Thoracic aorta (tissue), 2 donors: ENCODE results near the gene PLXDC1. TPM values are rescaled to one million over a fixed set of nuclear protein-coding genes. Genes with fewer than 3 reads are reported as not detected.

Experiments
- ATAC-seq: fragments of 150-250 bp; one replicate; pipeline ENCODE4 v1.8.0; 2017; ENCODE audit warnings: low read depth; ENCODE audit not compliant: insufficient number of reproducible peaks, low FRiP score
- DNase-seq: peaks from one replicate; pipeline ENCODE4 v3.0.0-alpha.2; 2020; ENCODE audit warnings: low spot score
- H3K27ac ChIP-seq, 2 donors: fragments of 200-600 bp; sonication (generic); 1 replicate in 1 of 2; 2 replicates in 1 of 2; pipeline ENCODE4 v1.5.1; 2016; ENCODE audit warnings: mild to moderate bottlenecking in 2 of 2, moderate library complexity in 2 of 2
- H3K27me3 ChIP-seq: fragments of 200-600 bp; sonication (generic); replicated peaks from 2 replicates; pipeline ENCODE4 v1.6.0; 2016; ENCODE audit warnings: mild to moderate bottlenecking; ENCODE audit not compliant: insufficient read depth
- H3K36me3 ChIP-seq: fragments of 200-600 bp; sonication (generic); one replicate; pipeline ENCODE4 v1.5.1; 2016
- H3K4me1 ChIP-seq, 2 donors: fragments of 200-600 bp; sonication (generic); 1 replicate in 1 of 2; 2 replicates in 1 of 2; pipeline versions ENCODE4 v1.5.1 to v1.6.0; 2016; ENCODE audit warnings: low read depth in 2 of 2, mild to moderate bottlenecking in 1 of 2; ENCODE audit not compliant: control insufficient read depth in 1 of 2
- H3K4me3 ChIP-seq: fragments of 200-600 bp; sonication (generic); 2 replicates; pipeline ENCODE4 v1.5.1; 2016; ENCODE audit warnings: mild to moderate bottlenecking
- H3K9me3 ChIP-seq: fragments of 200-600 bp; sonication (generic); 2 replicates; pipeline ENCODE4 v1.5.1; 2016
- CTCF ChIP-seq: fragments of 200-600 bp; sonication (generic); IDR thresholded peaks from one replicate; pipeline ENCODE4 v1.5.1; 2019; ENCODE audit warnings: antibody characterized with exemption
- total RNA-seq, 2 donors: library from RNA; depleted of rRNA; stranded (reverse); fragments of >200 nt; gene quantifications; one replicate each; pipeline versions ENCODE4 v1.1.0 to v1.2.3, GENCODE V29; 2016

PLXDC1 gene
- total RNA-seq, 2 donors from 2014 or later: 7.0 to 13.9 TPM

DNA sequence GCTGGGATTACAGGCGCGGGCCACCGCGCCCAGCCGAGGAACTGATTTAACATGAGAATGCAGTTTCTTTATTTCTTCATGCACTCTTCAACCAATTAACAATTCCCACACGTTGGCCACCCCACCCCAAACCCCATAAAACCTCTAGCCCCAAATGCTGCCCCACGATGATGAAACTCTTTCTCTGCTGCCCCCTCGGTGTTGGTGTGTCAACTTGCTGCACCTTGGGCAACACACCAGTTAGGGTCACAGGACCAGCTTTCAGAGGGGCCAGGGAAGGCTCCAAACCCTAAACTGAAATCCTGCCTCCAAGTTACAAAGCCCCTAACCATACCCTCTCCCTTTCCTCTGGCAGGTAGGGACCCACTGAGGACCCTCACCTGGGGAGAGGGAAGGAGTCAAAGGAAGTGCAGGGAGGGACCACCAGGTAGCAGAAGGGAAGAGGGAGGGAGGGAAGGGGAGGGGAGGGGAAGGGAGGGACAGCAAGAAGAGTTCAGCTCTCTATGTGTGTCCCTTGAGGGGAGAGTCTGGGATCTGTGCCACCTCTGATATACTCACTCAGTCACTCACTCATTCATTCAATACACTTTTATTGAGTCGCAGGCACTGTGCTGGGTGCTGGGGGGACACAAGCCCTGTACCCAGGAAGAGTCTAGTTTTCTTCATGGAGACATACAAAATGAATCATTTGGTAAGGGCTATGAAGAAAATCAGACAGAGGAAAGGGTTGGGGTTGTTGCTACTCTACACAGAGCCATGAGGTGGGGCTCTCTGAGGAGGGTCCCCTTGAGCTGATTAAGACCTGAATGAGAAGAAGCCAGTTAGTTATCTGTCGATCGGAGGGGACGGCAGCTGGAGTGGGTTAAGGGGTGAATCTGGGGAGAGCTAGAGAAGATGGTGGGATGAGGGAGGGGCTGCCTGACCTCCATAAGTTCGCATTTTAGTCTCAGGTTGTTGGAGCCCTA, 3.9 kb downstream of the PLXDC1 start:
- Histone ChIP-seq H3K27ac (no peak overlapping the region), H3K36me3 (no peaks in the 10 kb centered on the region), H3K9me3 (no peaks in the 10 kb centered on the region), H3K27me3 (no peaks in the 10 kb centered on the region), H3K4me1 (peaks cover 9% of the 10 kb centered on the region in 2 donors), H3K4me3 (no peak overlapping the region)
- DNase-seq (no peak), ATAC-seq (no peak)
- no peak for TF ChIP-seq CTCF

GRCh38 chr17:39146273-39146672, 5.2 kb downstream of the PLXDC1 start:
- Histone ChIP-seq H3K27ac (no peak overlapping the region), H3K36me3 (no peaks in the 10 kb centered on the region), H3K27me3 (no peaks in the 10 kb centered on the region), H3K4me1 (no peaks in the 10 kb centered on the region), H3K9me3 (no peaks in the 10 kb centered on the region), H3K4me3 (no peak overlapping the region)
- DNase-seq (no peak), ATAC-seq (no peak)
- TF ChIP-seq CTCF: no peak

DNA sequence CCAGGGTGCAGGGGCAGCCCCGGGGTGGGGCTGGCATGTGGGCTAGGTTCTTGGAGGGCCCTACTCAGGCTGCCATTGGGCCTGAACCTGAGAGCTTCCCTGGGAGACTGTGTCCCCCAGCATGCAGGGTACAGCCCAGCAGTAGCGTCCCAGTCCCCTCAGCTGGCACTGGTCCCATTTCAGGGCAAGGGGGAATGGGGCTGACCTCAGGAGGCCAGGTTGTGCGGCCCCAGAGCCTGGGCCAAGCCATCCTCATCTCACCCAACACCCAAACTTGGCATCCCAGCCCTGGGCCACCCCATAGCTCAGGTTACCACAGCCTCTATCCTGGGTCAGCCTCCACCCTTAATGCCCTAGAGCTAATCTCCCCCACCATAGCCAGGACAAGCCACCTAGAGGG, 6.3 kb downstream of the PLXDC1 start:
- TF ChIP-seq CTCF: no peak
- no peaks in the 10 kb centered on the region for H3K27me3 ChIP-seq
- no peak overlapping the region for H3K27ac ChIP-seq
- H3K4me1 ChIP-seq: no peaks in the 10 kb centered on the region
- DNase-seq: no peak
- H3K4me3 ChIP-seq: no peak overlapping the region
- no peaks in the 10 kb centered on the region for H3K9me3 ChIP-seq
- no peaks in the 10 kb centered on the region for H3K36me3 ChIP-seq
- ATAC-seq: no peak

GRCh38 chr17:39144416-39144840, 7.0 kb downstream of the PLXDC1 start:
- no peak for ATAC-seq
- H3K27me3 ChIP-seq: no peaks in the 10 kb centered on the region
- H3K36me3 ChIP-seq: no peaks in the 10 kb centered on the region
- no peaks in the 10 kb centered on the region for H3K9me3 ChIP-seq
- no peak overlapping the region for H3K4me3 ChIP-seq
- DNase-seq: no peak
- H3K27ac ChIP-seq: no peak overlapping the region
- TF ChIP-seq CTCF: no peak
- no peaks in the 10 kb centered on the region for H3K4me1 ChIP-seq

GRCh38 chr17:39143552-39144093, 7.8 kb downstream of the PLXDC1 start:
- no peaks in the 10 kb centered on the region for H3K36me3 ChIP-seq
- H3K27me3 ChIP-seq: no peaks in the 10 kb centered on the region
- no peaks in the 10 kb centered on the region for H3K4me1 ChIP-seq
- no peak for ATAC-seq
- H3K27ac ChIP-seq: no peak overlapping the region
- no peak for DNase-seq
- H3K4me3 ChIP-seq: no peak overlapping the region
- H3K9me3 ChIP-seq: no peaks in the 10 kb centered on the region
- no peak for TF ChIP-seq CTCF
